PC-3 (cell line): ENCODE results near the gene GTSF1L. TPM values are rescaled to one million over a fixed set of nuclear protein-coding genes. Genes with fewer than 3 reads are reported as not detected.

ENCODE experiments used
- ATAC-seq: fragments of 200-7000 bp; cut with Tn5 transposase; 2 replicates; pipeline ENCODE4 v1.9.1; 2020; ENCODE audit warnings: mild to moderate bottlenecking, moderate library complexity
- BruUV-seq: library from RNA; stranded (reverse); fragments of 400-500 nt; replicated peaks from 2 replicates; lab custom pipeline; 2021; lab: Mats Ljungman, UMichigan
- CTCF ChIA-PET: fragments of 300-600 bp; sonication (Branson Sonifier 250); formaldehyde crosslinking; loops from one replicate; lab custom pipeline; 2022; ENCODE audit warnings: antibody characterized with exemption; lab: Charles Lee
- POLR2A ChIA-PET: fragments of 300-600 bp; sonication (Branson Sonifier 250); formaldehyde crosslinking; loops from one replicate; lab custom pipeline; 2022; ENCODE audit warnings: antibody characterized with exemption; ENCODE audit not compliant: unreplicated experiment; lab: Charles Lee
- DNase-seq: peaks from one replicate; pipeline ENCODE4 v3.0.0-alpha.2; 2015
- H2AFZ ChIP-seq: fragments of 300-600 bp; sonication (generic); 2 replicates; pipeline ENCODE4 v1.6.0; 2016; ENCODE audit warnings: antibody characterized with exemption, low read length
- H3F3A ChIP-seq: fragments of 300-600 bp; sonication (generic); one replicate; pipeline ENCODE4 v1.6.0; 2017; ENCODE audit warnings: antibody characterized with exemption, low read length, control low read depth, mild to moderate bottlenecking; ENCODE audit not compliant: unreplicated experiment
- H3K27ac ChIP-seq: fragments of 300-600 bp; sonication (generic); 2 replicates; pipeline ENCODE4 v1.5.1; 2016; ENCODE audit warnings: mild to moderate bottlenecking, low read length
- H3K27me3 ChIP-seq: fragments of 300-600 bp; sonication (generic); 2 replicates; pipeline ENCODE4 v1.6.1; 2016; ENCODE audit warnings: low read length, mixed read lengths
- H3K36me3 ChIP-seq: fragments of 300-600 bp; sonication (generic); 2 replicates; pipeline ENCODE4 v1.6.1; 2016; ENCODE audit warnings: low read depth, mixed run types, low read length, mixed read lengths
- H3K4me1 ChIP-seq: fragments of 300-600 bp; sonication (generic); 2 replicates; pipeline ENCODE4 v1.5.1; 2016; ENCODE audit warnings: low read length; ENCODE audit not compliant: insufficient read depth
- H3K4me2 ChIP-seq: fragments of 300-600 bp; sonication (generic); 2 replicates; pipeline ENCODE4 v1.6.0; 2016; ENCODE audit warnings: low read length
- H3K4me3 ChIP-seq: fragments of 300-600 bp; sonication (generic); 2 replicates; pipeline ENCODE4 v1.5.1; 2016; ENCODE audit warnings: mild to moderate bottlenecking, low read length, mixed read lengths
- H3K79me2 ChIP-seq: fragments of 300-600 bp; sonication (generic); 2 replicates; pipeline ENCODE4 v1.6.1; 2017; ENCODE audit warnings: low read length, mixed read lengths
- H3K9ac ChIP-seq: fragments of 300-600 bp; sonication (generic); 2 replicates; pipeline ENCODE4 v1.6.0; 2016; ENCODE audit warnings: mild to moderate bottlenecking, low read length
- H3K9me2 ChIP-seq: fragments of 300-600 bp; sonication (generic); replicated peaks from 2 replicates; pipeline ENCODE4 v1.6.1; 2016; ENCODE audit warnings: mixed run types, low read length, mixed read lengths
- H3K9me3 ChIP-seq: fragments of 300-600 bp; sonication (generic); 2 replicates; pipeline ENCODE4 v1.6.1; 2016; ENCODE audit warnings: low read length, mixed read lengths
- H4K20me1 ChIP-seq: fragments of 300-600 bp; sonication (generic); 2 replicates; pipeline ENCODE4 v1.6.1; 2016; ENCODE audit warnings: low read length, mixed read lengths
- CTCF ChIP-seq: fragments of 300-600 bp; sonication (generic); conservative IDR thresholded peaks from 2 replicates; pipeline ENCODE4 v1.5.1; 2017; ENCODE audit warnings: antibody characterized with exemption, low read depth, mild to moderate bottlenecking, low read length
- EZH2 ChIP-seq: fragments of 300-600 bp; sonication (generic); IDR thresholded peaks from one replicate; pipeline ENCODE4 v1.6.1; 2017; ENCODE audit warnings: antibody characterized with exemption, mild to moderate bottlenecking, low read length; ENCODE audit not compliant: unreplicated experiment
- EZH2phosphoT487 ChIP-seq: fragments of 300-600 bp; sonication (generic); IDR thresholded peaks from 2 replicates; pipeline ENCODE4 v1.6.1; 2018; ENCODE audit warnings: mild to moderate bottlenecking, antibody characterized with exemption, low read length, borderline replicate concordance
- intact Hi-C: fragments of 100-400 bp; cut with micrococcal nuclease; formaldehyde crosslinking; loops from 2 replicates; pipeline ENCODE4 v1.9.0; 2023
- total RNA-seq: library from RNA; depleted of rRNA; stranded (reverse); fragments of >200 nt; gene quantifications from 2 replicates; pipeline ENCODE4 v1.2.3, GENCODE V29; 2014

GTSF1L gene
- total RNA-seq, 1 experiment from 2014 or later: not detected

- Histone ChIP-seq H2AFZ (no peak overlapping the region), H3K9ac (no peak overlapping the region), H3K4me3 (no peak overlapping the region), H3K27ac (no peak overlapping the region), H3F3A (no peaks in the 10 kb centered on the region), H3K4me1 (peaks cover 21% of the 10 kb centered on the region), H3K27me3 (no peaks in the 10 kb centered on the region), H3K4me2 (no peak overlapping the region), H3K9me3 (no peaks in the 10 kb centered on the region), H3K79me2 (no peaks in the 10 kb centered on the region), H4K20me1 (no peaks in the 10 kb centered on the region), H3K9me2 (no peaks in the 10 kb centered on the region), H3K36me3 (no peaks in the 10 kb centered on the region)
- BruUV-seq: no TSS peak
- TF ChIP-seq CTCF (no peak), EZH2 (no peak), EZH2phosphoT487 (no peak)
- DNase-seq (peak; percentile 13), ATAC-seq (no peak)
- intact Hi-C loops: no loop called here
- ChIA-PET CTCF (no interaction called here), POLR2A (interaction anchor here (0.7 kb wide), 1 partner anchor 274 kb away, joined by 4 read pairs; the partner anchor contains the start of gene SRSF6)
These were observed 4.7 kb upstream of the GTSF1L start for GRCh38 chr20:43731469-43731868.

- H2AFZ ChIP-seq: no peak overlapping the region
- CTCF ChIA-PET: no interaction called here
- H4K20me1 ChIP-seq: no peaks in the 10 kb centered on the region
- H3F3A ChIP-seq: no peaks in the 10 kb centered on the region
- BruUV-seq: no TSS peak
- no peaks in the 10 kb centered on the region for H3K9me2 ChIP-seq
- no peak for ATAC-seq
- H3K27me3 ChIP-seq: no peaks in the 10 kb centered on the region
- H3K9me3 ChIP-seq: no peaks in the 10 kb centered on the region
- no peaks in the 10 kb centered on the region for H3K79me2 ChIP-seq
- POLR2A ChIA-PET: no interaction called here
- H3K4me2 ChIP-seq: no peak overlapping the region
- TF ChIP-seq EZH2: no peak
- no peak for TF ChIP-seq EZH2phosphoT487
- no peak for TF ChIP-seq CTCF
- H3K4me1 ChIP-seq: peaks cover 25% of the 10 kb centered on the region
- H3K4me3 ChIP-seq: no peak overlapping the region
- H3K27ac ChIP-seq: no peak overlapping the region
- intact Hi-C loops: no loop called here
- H3K36me3 ChIP-seq: no peaks in the 10 kb centered on the region
- no peak overlapping the region for H3K9ac ChIP-seq
- no peak for DNase-seq
These were observed 2.0 kb upstream of the GTSF1L start for GRCh38 chr20:43728686-43729255.

- no peaks in the 10 kb centered on the region for H3K27me3 ChIP-seq
- no peak overlapping the region for H3K9ac ChIP-seq
- no peaks in the 10 kb centered on the region for H3K36me3 ChIP-seq
- no peaks in the 10 kb centered on the region for H3F3A ChIP-seq
- no peak overlapping the region for H2AFZ ChIP-seq
- peak; percentile 63 for DNase-seq
- no peak overlapping the region for H3K27ac ChIP-seq
- no peak overlapping the region for H3K4me2 ChIP-seq
- TF ChIP-seq EZH2 (no peak), EZH2phosphoT487 (no peak), CTCF (no peak)
- peaks cover 25% of the 10 kb centered on the region for H3K4me1 ChIP-seq
- 0 out of 2 replicates have a peak, but pooled peaks have one; percentile 10 for ATAC-seq
- no peak overlapping the region for H3K4me3 ChIP-seq
- H3K9me3 ChIP-seq: no peaks in the 10 kb centered on the region
- BruUV-seq: no TSS peak
- H4K20me1 ChIP-seq: no peaks in the 10 kb centered on the region
- CTCF ChIA-PET: no interaction called here
- no peaks in the 10 kb centered on the region for H3K79me2 ChIP-seq
- POLR2A ChIA-PET: interaction anchor here (0.6 kb wide), 1 partner anchor 1305 kb away, joined by 15 read pairs; no protein-coding TSS in a partner anchor
- intact Hi-C loops: no loop called here
- no peaks in the 10 kb centered on the region for H3K9me2 ChIP-seq
These were observed 1.3 kb upstream of the GTSF1L start for GRCh38 chr20:43727980-43728590.
